HCT116 (cell line): Measurements from ENCODE around the gene SEMA7A. TPM values are rescaled to one million over a fixed set of nuclear protein-coding genes. Genes with fewer than 3 reads are reported as not detected.

ENCODE experiments used
- ATAC-seq: fragments of 200-7000 bp; cut with Tn5 transposase; 2 replicates; pipeline ENCODE4 v1.9.1; 2020; ENCODE audit warnings: mild to moderate bottlenecking, moderate library complexity
- BruUV-seq: library from RNA; stranded (reverse); fragments of 400-500 nt; replicated peaks from 2 replicates; lab custom pipeline; 2021; lab: Mats Ljungman, UMichigan
- CTCF ChIA-PET: fragments of 300-600 bp; sonication (Branson Sonifier 250); formaldehyde crosslinking; loops from one replicate; lab custom pipeline; 2021; ENCODE audit warnings: antibody characterized with exemption; lab: Charles Lee
- POLR2A ChIA-PET: fragments of 300-600, 350-600 bp; sonication (Branson Sonifier 250); formaldehyde crosslinking; loops from one replicate; lab custom pipeline; 2021; ENCODE audit warnings: antibody characterized with exemption; lab: Charles Lee
- RAD21 ChIA-PET, 2 experiments: fragments of 300-600 bp; sonication (Branson Sonifier 250); formaldehyde crosslinking; loops; one replicate each; lab custom pipeline; 2023; ENCODE audit warnings: low total read pairs in 2 of 2; ENCODE audit not compliant: uncharacterized antibody in 2 of 2, unreplicated experiment in 2 of 2, low non-redundant PET in 1 of 2; lab: Charles Lee
- DNase-seq: peaks from one replicate; pipeline ENCODE4 v3.0.0-alpha.2; 2010; ENCODE audit warnings: low read depth, low spot score
- H2AFZ ChIP-seq: fragments of 200-600 bp; shearing (Covaris generic), sonication (generic); 2 replicates; pipeline ENCODE4 v1.6.1; 2017; ENCODE audit warnings: low read depth, mixed run types, mixed read lengths, antibody characterized with exemption, low read length; ENCODE audit not compliant: poor library complexity, severe bottlenecking
- H3K27ac ChIP-seq: 2 replicates; pipeline ENCODE4 v1.5.1; 2012; ENCODE audit warnings: low read depth, low read length
- H3K27me3 ChIP-seq: fragments of 200-600 bp; sonication (generic); 2 replicates; pipeline ENCODE4 v1.6.1; 2016; ENCODE audit warnings: mixed run types, low read length, mixed read lengths; ENCODE audit not compliant: insufficient read depth
- H3K36me3 ChIP-seq, 2 experiments: fragments of 200-500 bp in 1 of 2; fragments of 200-600 bp in 1 of 2; sonication (Bioruptor generic) in 1 of 2; sonication (generic) in 1 of 2; 2 replicates each; pipeline versions ENCODE4 v1.5.1 to v1.6.1; 2014 to 2016; ENCODE audit warnings: low read length in 2 of 2, inconsistent platforms in 1 of 2, mixed read lengths in 1 of 2, mixed run types in 1 of 2; ENCODE audit not compliant: insufficient read depth in 2 of 2, control insufficient read depth in 1 of 2
- H3K4me1 ChIP-seq, 2 experiments: fragments of 200-600 bp in 1 of 2; sonication (generic) in 1 of 2; 2 replicates each; pipeline versions ENCODE4 v1.5.1 to v1.6.1; 2012 to 2017; ENCODE audit warnings: low read length in 2 of 2, inconsistent platforms in 1 of 2, mild to moderate bottlenecking in 1 of 2, mixed read lengths in 1 of 2, mixed run types in 1 of 2, moderate library complexity in 1 of 2; ENCODE audit not compliant: insufficient read depth in 2 of 2, control insufficient read depth in 1 of 2
- H3K4me2 ChIP-seq: fragments of 200-600 bp; sonication (generic); 2 replicates; pipeline ENCODE4 v1.6.1; 2017; ENCODE audit warnings: mixed run types, low read length, mixed read lengths
- H3K4me3 ChIP-seq, 2 experiments: fragments of 200-600 bp in 1 of 2; sonication (generic) in 1 of 2; replicated peaks in 1 of 2; 2 replicates each; pipeline ENCODE4 v1.5.1; 2011 to 2016; ENCODE audit warnings: low read length in 2 of 2, control low read depth in 1 of 2, low read depth in 1 of 2, mild to moderate bottlenecking in 1 of 2, mixed read lengths in 1 of 2, mixed run types in 1 of 2
- H3K79me2 ChIP-seq: fragments of 200-600 bp; sonication (generic); 2 replicates; pipeline ENCODE4 v1.6.1; 2017; ENCODE audit warnings: mild to moderate bottlenecking, mixed run types, low read length, moderate library complexity, mixed read lengths; ENCODE audit not compliant: insufficient read depth
- H3K9ac ChIP-seq: fragments of 200-600 bp; sonication (generic); 2 replicates; pipeline ENCODE4 v1.6.1; 2016; ENCODE audit warnings: low read length, mixed read lengths
- H3K9me2 ChIP-seq: fragments of 200-600 bp; sonication (generic), shearing (Covaris generic); 2 replicates; pipeline ENCODE4 v1.6.1; 2017; ENCODE audit warnings: mixed run types, mild to moderate bottlenecking, moderate library complexity; ENCODE audit not compliant: insufficient read depth
- H3K9me3 ChIP-seq, 2 experiments: fragments of 200-500 bp in 1 of 2; fragments of 200-600 bp in 1 of 2; sonication (Bioruptor generic) in 1 of 2; sonication (generic) in 1 of 2; 2 replicates each; pipeline ENCODE4 v1.6.1; 2014 to 2017; ENCODE audit warnings: low read length in 2 of 2, mixed read lengths in 2 of 2, inconsistent platforms in 1 of 2, low read depth in 1 of 2, mild to moderate bottlenecking in 1 of 2, mixed run types in 1 of 2, moderate library complexity in 1 of 2; ENCODE audit not compliant: control insufficient read depth in 1 of 2, insufficient read depth in 1 of 2
- H4K20me1 ChIP-seq: fragments of 200-600 bp; sonication (generic), shearing (Covaris generic); 2 replicates; pipeline ENCODE4 v1.6.1; 2017; ENCODE audit warnings: mixed run types, mild to moderate bottlenecking, moderate library complexity; ENCODE audit not compliant: insufficient read depth
- CTCF ChIP-seq, 3 experiments: fragments of 200-600 bp in 1 of 3; sonication (generic) in 1 of 3; IDR thresholded peaks in 2 of 3; conservative IDR thresholded peaks in 1 of 3; 2 replicates each; pipeline ENCODE4 v1.5.1; 2012 to 2017; ENCODE audit warnings: low read depth in 2 of 3, low read length in 2 of 3, antibody characterized with exemption in 1 of 3, borderline replicate concordance in 1 of 3, control low read depth in 1 of 3, mild to moderate bottlenecking in 1 of 3, mixed read lengths in 1 of 3, mixed run types in 1 of 3, moderate library complexity in 1 of 3; ENCODE audit not compliant: insufficient read depth in 1 of 3
- FOSL1 ChIP-seq: IDR thresholded peaks from 2 replicates; pipeline ENCODE4 v1.6.1; 2012; ENCODE audit warnings: low read depth
- intact Hi-C: fragments of 100-400 bp; cut with micrococcal nuclease; formaldehyde crosslinking; loops from 2 replicates; pipeline ENCODE4 v1.10.0; 2022
- total RNA-seq: library from RNA; stranded (reverse); gene quantifications from one replicate; pipeline ENCODE4 v1.2.1, GENCODE V29; 2021; ENCODE audit not compliant: unreplicated experiment

The SEMA7A gene
- total RNA-seq, 1 experiment from 2014 or later: 13.8 TPM

- no TSS peak for BruUV-seq
Observed at GRCh38 chr15:74382004-74382816, 51.5 kb downstream of the SEMA7A start.

More at GRCh38 chr15:74382004-74382816, 51.5 kb downstream of the SEMA7A start:
- Histone ChIP-seq H3K4me2 (peak overlapping the region; percentile 24; the same call in 1 of the 2 replicates), H3K27ac (no peak overlapping the region), H3K36me3 (no peaks in the 10 kb centered on the region), H3K9ac (peak overlapping the region; percentile 26; the same call in 1 of the 2 replicates), H3K4me3 (no peak overlapping the region), H3K9me3 (no peaks in the 10 kb centered on the region), H3K9me2 (no peaks in the 10 kb centered on the region), H4K20me1 (no peaks in the 10 kb centered on the region), H3K27me3 (no peaks in the 10 kb centered on the region), H3K79me2 (no peaks in the 10 kb centered on the region), H3K4me1 (peaks cover 19 to 69% of the 10 kb centered on the region in 2 experiments), H2AFZ (no peak overlapping the region)
- RAD21 ChIA-PET: interaction anchor here (0.7 to 1.7 kb wide), 5 partner anchors 57 to 144 kb away, joined by 3 to 15 read pairs (median 3); partner anchors contain the start of gene UBL7 (in 1 of the 2)
- intact Hi-C loops: loop anchor here (1.0 to 2.0 kb wide), 2 partner anchors 56 to 109 kb away; no protein-coding TSS in a partner anchor
- CTCF ChIA-PET: interaction anchor here (0.6 to 6.3 kb wide), 21 partner anchors 14 to 387 kb away, joined by 3 to 83 read pairs (median 4); partner anchors contain the start of genes CYP1A1 and UBL7
- peak; percentile 66 for DNase-seq
- peak; percentile 93 for ATAC-seq
- POLR2A ChIA-PET: interaction anchor here (0.7 to 0.9 kb wide), 2 partner anchors 51 to 57 kb away, joined by 3 to 4 read pairs; partner anchors contain the start of gene SEMA7A
- TF ChIP-seq FOSL1 (no peak), CTCF (IDR thresholded peaks at IDR 0.05 in 2 of 3, conservative IDR thresholded peaks at IDR 0.05 in 1 of 3; ENCODE audit: borderline replicate concordance in 1 of 3, insufficient read depth in 1 of 3, low read depth in 2 of 3, low read length in 2 of 3) (peak in 2 of 3 experiments; percentile 97 to 98; a peak in 4 of 6 replicates)
